Measurements from ENCODE around the gene COL4A4.
A peak's percentile ranks its signal among the peaks of the same experiment; 100 is the strongest.

The COL4A4 gene

GRCh38 chr2:227117852-227118251 is 46.2 kb downstream of the COL4A4 start:
- Histone ChIP-seq H3K9ac (no peak overlapping the region), H2AFZ (ENCODE audit: low read depth) (no peak overlapping the region), H4K20me1 (ENCODE audit: insufficient read depth) (no peaks in the 10 kb centered on the region)

GRCh38 chr2:227117027-227117426 is 47.0 kb downstream of the COL4A4 start:
- Histone ChIP-seq H3K79me2 (ENCODE audit: insufficient read depth, low read depth) (no peaks in the 10 kb centered on the region), H3K4me1 (ENCODE audit: low read depth, poor library complexity, severe bottlenecking) (no peaks in the 10 kb centered on the region), H2AFZ (ENCODE audit: low read depth) (no peak overlapping the region), H3K9ac (no peak overlapping the region), H3K27ac (no peak overlapping the region), H3K4me2 (no peak overlapping the region), H3K27me3 (ENCODE audit: insufficient read depth, low read depth) (no peaks in the 10 kb centered on the region), H3K4me3 (IDR thresholded peaks at IDR 0.05; ENCODE audit: insufficient read depth, low read depth, low read length) (no peak overlapping the region), H3K36me3 (ENCODE audit: insufficient read depth) (no peaks in the 10 kb centered on the region), H4K20me1 (ENCODE audit: insufficient read depth) (no peaks in the 10 kb centered on the region)
- TF ChIP-seq CTCF (conservative IDR thresholded peaks at IDR 0.05; ENCODE audit: low read depth, low read length) = no peak

More at GRCh38 chr2:227117852-227118251, 46.2 kb downstream of the COL4A4 start:
- H3K27me3 ChIP-seq (ENCODE audit: insufficient read depth, low read depth) = no peaks in the 10 kb centered on the region
- H3K79me2 ChIP-seq (ENCODE audit: insufficient read depth, low read depth) = no peaks in the 10 kb centered on the region
- no peaks in the 10 kb centered on the region for H3K4me1 ChIP-seq (ENCODE audit: low read depth, poor library complexity, severe bottlenecking)
- no peaks in the 10 kb centered on the region for H3K36me3 ChIP-seq (ENCODE audit: insufficient read depth)
- no peak overlapping the region for H3K4me2 ChIP-seq
- no peak for TF ChIP-seq CTCF (conservative IDR thresholded peaks at IDR 0.05; ENCODE audit: low read depth, low read length)
- no peak overlapping the region for H3K4me3 ChIP-seq (IDR thresholded peaks at IDR 0.05; ENCODE audit: insufficient read depth, low read depth, low read length)
- no peak overlapping the region for H3K27ac ChIP-seq

DNA sequence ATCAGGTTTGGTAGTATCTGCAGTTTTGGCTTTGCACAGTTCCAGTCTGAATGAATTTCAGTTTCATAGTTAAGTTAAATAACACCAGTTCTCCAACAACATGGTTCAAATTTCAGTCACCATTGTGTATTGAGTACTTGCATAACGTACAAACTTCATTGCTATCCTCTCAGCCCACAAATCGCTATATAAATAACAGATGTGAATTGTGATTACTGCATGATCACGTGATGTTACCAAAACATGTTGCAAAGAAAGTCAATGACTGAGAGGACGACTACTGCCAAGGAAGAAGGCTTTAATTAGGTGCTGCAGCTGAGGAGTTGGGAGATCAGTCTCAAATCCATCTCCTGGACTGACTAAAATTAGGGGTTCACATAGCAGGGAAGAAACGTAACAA is 48.2 kb downstream of the COL4A4 start:
- no peak overlapping the region for H3K4me2 ChIP-seq
- no peaks in the 10 kb centered on the region for H3K4me1 ChIP-seq (ENCODE audit: low read depth, poor library complexity, severe bottlenecking)
- H3K4me3 ChIP-seq (IDR thresholded peaks at IDR 0.05; ENCODE audit: insufficient read depth, low read depth, low read length) = no peak overlapping the region
- no peaks in the 10 kb centered on the region for H3K79me2 ChIP-seq (ENCODE audit: insufficient read depth, low read depth)
- H3K27ac ChIP-seq = no peak overlapping the region
- H3K27me3 ChIP-seq (ENCODE audit: insufficient read depth, low read depth) = no peaks in the 10 kb centered on the region
- no peak overlapping the region for H3K9ac ChIP-seq
- no peaks in the 10 kb centered on the region for H3K36me3 ChIP-seq (ENCODE audit: insufficient read depth)
- TF ChIP-seq CTCF (conservative IDR thresholded peaks at IDR 0.05; ENCODE audit: low read depth, low read length) = no peak
- no peaks in the 10 kb centered on the region for H4K20me1 ChIP-seq (ENCODE audit: insufficient read depth)
- no peak overlapping the region for H2AFZ ChIP-seq (ENCODE audit: low read depth)

DNA sequence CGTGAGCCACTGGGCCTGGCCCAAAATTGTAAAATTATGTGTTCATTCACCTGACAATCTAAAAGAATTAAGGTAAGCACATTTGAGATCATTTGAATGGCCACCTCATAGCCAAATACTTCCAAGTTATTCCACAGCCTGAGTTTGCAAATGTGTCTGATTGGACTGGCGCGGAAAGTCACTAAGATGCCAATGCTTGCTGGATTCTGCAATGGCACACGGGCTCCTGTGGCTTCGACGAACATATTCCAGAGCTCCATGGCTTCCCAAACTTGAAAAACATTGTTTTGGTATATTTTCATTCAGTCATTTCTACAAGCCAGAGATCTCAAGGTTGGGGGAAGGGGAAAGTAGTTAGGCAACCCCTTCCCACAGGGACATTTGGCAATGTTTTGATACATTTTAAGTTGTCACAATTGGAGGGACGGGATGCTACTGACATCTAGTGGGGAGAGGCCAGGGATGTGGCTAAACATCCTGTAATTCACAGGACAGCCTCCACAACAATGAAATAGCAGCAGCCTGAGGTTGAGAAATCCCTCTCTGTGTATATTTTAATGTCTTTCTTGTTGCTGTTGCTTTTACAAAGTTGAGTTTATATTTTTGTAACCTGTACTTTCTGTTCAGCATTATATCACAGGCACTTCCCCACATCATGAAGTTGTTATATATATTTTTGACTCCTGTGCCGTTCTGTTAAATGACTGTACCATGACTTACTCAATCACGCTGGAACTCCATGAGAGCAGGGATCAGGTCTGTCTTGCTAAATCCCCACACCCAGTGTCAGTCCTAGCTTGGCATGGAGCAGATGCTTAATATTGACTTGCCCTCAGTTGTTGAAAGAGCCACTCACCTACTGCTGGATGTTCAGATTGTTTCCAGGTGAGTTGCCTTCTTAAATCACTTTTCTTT is 56.9 kb downstream of the COL4A4 start:
- H3K27ac ChIP-seq = no peak overlapping the region

More for the DNA sequence above, 56.9 kb downstream of the COL4A4 start:
- H4K20me1 ChIP-seq (ENCODE audit: insufficient read depth) = no peaks in the 10 kb centered on the region
- H3K4me3 ChIP-seq (IDR thresholded peaks at IDR 0.05; ENCODE audit: insufficient read depth, low read depth, low read length) = no peak overlapping the region
- no peaks in the 10 kb centered on the region for H3K79me2 ChIP-seq (ENCODE audit: insufficient read depth, low read depth)
- TF ChIP-seq CTCF (conservative IDR thresholded peaks at IDR 0.05; ENCODE audit: low read depth, low read length) = peak; percentile 81
- H3K4me1 ChIP-seq (ENCODE audit: low read depth, poor library complexity, severe bottlenecking) = no peaks in the 10 kb centered on the region
- no peaks in the 10 kb centered on the region for H3K36me3 ChIP-seq (ENCODE audit: insufficient read depth)
- no peaks in the 10 kb centered on the region for H3K27me3 ChIP-seq (ENCODE audit: insufficient read depth, low read depth)
- no peak overlapping the region for H3K9ac ChIP-seq
- H2AFZ ChIP-seq (ENCODE audit: low read depth) = no peak overlapping the region
- no peak overlapping the region for H3K4me2 ChIP-seq
